Measurements from ENCODE around the gene CSDE1.

Gene CSDE1

GRCh38 chr1:114676115-114676514, 81.7 kb downstream of the CSDE1 start:
- TF ChIP-seq, protein P1, sequence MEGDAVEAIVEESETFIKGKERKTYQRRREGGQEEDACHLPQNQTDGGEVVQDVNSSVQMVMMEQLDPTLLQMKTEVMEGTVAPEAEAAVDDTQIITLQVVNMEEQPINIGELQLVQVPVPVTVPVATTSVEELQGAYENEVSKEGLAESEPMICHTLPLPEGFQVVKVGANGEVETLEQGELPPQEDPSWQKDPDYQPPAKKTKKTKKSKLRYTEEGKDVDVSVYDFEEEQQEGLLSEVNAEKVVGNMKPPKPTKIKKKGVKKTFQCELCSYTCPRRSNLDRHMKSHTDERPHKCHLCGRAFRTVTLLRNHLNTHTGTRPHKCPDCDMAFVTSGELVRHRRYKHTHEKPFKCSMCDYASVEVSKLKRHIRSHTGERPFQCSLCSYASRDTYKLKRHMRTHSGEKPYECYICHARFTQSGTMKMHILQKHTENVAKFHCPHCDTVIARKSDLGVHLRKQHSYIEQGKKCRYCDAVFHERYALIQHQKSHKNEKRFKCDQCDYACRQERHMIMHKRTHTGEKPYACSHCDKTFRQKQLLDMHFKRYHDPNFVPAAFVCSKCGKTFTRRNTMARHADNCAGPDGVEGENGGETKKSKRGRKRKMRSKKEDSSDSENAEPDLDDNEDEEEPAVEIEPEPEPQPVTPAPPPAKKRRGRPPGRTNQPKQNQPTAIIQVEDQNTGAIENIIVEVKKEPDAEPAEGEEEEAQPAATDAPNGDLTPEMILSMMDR (conservative IDR thresholded peaks at IDR 0.05; ENCODE audit: low read depth, low read length): no peak
- DNase-seq (ENCODE audit: low read depth): no peak
- no peak overlapping the region for H3K4me3 ChIP-seq (ENCODE audit: low read depth, low read length)

GRCh38 chr1:114671939-114672275, 85.9 kb downstream of the CSDE1 start:
- TF ChIP-seq, protein P1 (conservative IDR thresholded peaks at IDR 0.05; ENCODE audit: low read depth, low read length): no peak
- DNase-seq (ENCODE audit: low read depth): no peak
- no peak overlapping the region for H3K4me3 ChIP-seq (ENCODE audit: low read depth, low read length)

DNA sequence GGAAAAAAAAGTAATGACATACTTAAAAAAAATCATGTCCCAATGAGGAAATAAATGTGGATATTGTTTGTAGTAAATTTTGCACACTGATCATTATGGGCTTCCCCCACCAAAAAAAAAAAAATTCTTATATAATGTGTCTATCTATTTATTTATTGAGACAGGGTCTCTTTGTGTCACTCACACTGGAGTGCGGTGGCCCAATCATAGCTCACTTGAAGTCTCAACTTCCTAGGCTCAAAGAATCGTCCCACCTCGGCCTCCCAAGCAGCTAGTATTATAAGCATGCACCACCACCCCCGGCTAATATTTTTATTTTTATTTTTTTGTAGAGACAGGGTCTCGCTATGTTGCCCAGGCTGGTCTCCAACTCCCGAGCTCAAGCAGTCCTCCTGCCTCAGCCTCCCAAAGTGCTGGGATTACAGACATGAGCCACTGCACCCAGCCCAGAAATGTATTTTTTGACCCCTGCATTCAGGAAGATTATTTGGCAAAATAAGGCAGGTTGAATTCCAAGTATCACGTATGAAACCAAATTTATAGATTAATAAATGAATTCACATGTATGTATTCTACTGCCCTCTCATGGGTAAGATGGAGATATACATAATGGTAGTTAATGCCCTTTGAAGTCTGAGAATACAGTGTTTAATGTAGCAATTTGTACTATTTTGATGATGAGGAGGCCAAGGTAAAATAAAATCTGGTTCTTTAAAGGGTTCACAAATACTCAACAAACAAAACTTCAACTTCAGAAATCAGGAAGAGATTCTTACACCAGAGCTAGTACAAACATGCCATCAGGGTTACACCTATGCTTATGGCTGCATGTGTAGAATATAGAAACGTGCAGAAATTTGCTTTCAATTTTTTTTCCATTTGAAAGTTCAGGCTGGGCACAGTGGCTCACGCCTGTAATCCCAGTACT, 86.5 kb downstream of the CSDE1 start:
- no peak overlapping the region for H3K4me3 ChIP-seq (ENCODE audit: low read depth, low read length)
- DNase-seq (ENCODE audit: low read depth): peak; percentile 39
- TF ChIP-seq, protein P1 (conservative IDR thresholded peaks at IDR 0.05; ENCODE audit: low read depth, low read length): peak; percentile 48

DNA sequence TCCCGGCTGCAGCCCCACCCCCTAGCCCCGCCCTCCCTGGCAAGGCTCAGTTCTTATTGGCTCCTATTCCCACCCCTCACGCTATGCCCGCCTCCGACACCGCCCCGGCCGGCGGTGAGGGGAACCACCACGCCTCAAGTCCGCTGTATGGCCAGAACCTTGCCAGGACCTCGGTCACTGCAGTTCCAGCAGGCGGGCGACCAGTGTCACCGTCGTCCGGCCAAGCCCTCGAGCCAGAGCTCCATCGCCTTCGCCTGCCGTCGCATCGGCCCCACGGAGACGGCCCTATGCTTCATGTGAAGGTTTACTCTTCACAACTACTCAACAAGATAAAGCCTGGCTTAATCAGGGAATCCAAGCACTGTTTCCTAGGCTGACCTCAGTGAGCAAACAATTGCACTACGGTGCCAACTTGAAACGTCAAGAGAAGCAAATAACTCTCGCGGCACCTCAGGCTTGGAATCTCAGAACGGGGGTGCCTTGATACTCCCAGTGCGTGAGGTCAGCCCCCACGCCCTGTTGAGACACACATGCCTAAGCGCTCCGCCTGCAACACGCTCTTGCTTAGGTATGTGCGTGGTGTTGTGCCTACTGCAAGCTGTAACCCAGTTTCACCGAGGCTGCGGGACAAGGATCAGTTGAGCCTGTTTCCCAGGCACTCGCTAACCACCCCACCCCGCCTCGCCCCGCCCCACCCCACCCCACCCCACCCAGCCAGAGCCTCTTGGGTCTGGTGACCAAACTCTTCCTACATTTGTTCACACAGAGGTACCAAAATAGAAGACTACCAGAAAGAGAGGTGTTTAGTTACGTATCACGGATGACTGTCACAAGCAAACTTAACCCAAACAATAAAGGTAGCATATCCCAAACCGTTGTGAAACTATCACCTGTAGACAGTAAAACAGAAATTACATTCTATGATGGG, 87.4 kb downstream of the CSDE1 start:
- peak; percentile 87 for DNase-seq (ENCODE audit: low read depth)
- TF ChIP-seq, protein P1 (conservative IDR thresholded peaks at IDR 0.05; ENCODE audit: low read depth, low read length): no peak
- H3K4me3 ChIP-seq (ENCODE audit: low read depth, low read length): peak overlapping the region; percentile 79

DNA sequence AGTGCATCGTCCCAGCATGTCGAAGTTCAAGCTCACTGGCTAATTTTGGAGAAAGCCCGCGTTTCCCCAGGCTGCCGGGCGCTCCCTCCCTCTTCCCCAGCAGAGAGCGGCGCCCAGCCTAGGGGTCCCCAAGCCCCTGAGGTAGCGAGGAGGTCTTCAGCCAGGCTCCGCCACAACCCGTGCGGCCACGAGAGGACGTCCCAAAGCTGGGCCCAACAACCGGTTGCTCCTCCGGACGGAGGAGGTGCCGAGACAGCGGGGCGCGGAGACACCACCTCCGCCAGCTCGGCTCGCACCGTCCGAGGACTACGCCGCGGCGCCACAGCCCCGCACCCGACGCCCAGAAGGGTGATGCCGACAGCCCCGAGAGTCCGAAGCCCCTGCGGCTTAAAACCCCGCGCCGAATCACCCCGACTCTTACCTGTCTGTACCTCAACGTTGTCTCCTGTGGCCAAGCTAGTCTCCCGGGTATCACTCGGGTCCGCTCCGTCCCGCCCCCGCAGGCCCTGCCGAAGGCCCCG, 88.2 kb downstream of the CSDE1 start, which contains the start of gene DENND2C:
TSS of gene DENND2C (minus strand) at position 488 of the 521 bp plus-strand sequence. CDS start 44,065 bp downstream, outside the sequence.
- DNase-seq (ENCODE audit: low read depth): no peak
- TF ChIP-seq, protein P1 (conservative IDR thresholded peaks at IDR 0.05; ENCODE audit: low read depth, low read length): no peak

DNA sequence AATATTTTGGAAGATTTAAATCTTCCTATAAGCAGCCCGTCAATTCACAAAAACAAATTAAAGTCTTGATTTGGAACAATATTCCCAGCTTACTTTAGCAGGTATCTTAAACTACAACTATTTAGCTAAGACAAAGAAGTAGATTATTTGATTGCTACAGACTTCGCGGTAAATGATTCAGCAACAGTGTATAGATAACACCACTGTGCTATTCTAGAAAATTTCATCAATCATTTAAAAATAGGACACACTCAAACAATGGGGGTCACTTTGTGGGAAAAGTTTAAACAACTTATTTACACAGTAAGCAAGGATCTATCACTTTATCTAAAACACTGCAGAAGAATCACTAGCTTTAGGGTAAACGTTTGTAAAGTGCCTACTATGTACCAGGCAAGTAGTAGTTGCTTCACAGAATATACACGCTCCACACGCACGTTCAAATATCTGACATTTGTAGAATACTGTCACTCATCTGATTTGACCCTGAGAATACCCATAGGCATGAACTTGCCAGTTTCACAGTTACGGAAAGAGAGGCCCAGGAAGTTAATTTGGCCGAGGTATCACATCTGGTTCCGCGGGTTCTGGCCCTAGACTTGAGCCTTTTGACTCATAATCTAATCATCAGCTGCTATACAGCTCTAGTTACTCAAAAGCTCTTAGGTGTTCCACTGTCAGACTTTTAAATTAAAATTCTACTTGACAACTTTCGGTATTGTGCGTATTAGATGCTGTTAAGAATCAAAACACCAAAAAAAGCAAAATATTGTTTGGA, 88.8 kb downstream of the CSDE1 start:
- TF ChIP-seq, protein P1 (conservative IDR thresholded peaks at IDR 0.05; ENCODE audit: low read depth, low read length): no peak
- DNase-seq (ENCODE audit: low read depth): peak; percentile 7
- H3K4me3 ChIP-seq (ENCODE audit: low read depth, low read length): peak overlapping the region; percentile 79

More for the DNA sequence above, 88.2 kb downstream of the CSDE1 start, which contains the start of gene DENND2C:
- peak within 1 kb of the TSS; percentile 79 for H3K4me3 ChIP-seq (ENCODE audit: low read depth, low read length)

Data from choroid plexus epithelial cell (primary cell).